MM.1S (cell line): ENCODE measurements around the gene PRODH.
"Not testable (repeated sequence)": the region's sequence is repeated elsewhere in the genome, so short reads cannot be mapped to it uniquely, and the experiment has no call there.

Experiments used
- EZH2phosphoT487 ChIP-seq: fragments of 300-600 bp; sonication (generic); IDR thresholded peaks from 2 replicates; pipeline ENCODE4 v1.6.1; 2018; ENCODE audit warnings: antibody characterized with exemption, low read length
- TF ChIP-seq, protein P1 (sequence below): fragments of 300-600 bp; sonication (generic); IDR thresholded peaks from 2 replicates; pipeline ENCODE4 v1.5.1; 2016; ENCODE audit warnings: antibody characterized with exemption, low read length, mixed read lengths

DNA sequence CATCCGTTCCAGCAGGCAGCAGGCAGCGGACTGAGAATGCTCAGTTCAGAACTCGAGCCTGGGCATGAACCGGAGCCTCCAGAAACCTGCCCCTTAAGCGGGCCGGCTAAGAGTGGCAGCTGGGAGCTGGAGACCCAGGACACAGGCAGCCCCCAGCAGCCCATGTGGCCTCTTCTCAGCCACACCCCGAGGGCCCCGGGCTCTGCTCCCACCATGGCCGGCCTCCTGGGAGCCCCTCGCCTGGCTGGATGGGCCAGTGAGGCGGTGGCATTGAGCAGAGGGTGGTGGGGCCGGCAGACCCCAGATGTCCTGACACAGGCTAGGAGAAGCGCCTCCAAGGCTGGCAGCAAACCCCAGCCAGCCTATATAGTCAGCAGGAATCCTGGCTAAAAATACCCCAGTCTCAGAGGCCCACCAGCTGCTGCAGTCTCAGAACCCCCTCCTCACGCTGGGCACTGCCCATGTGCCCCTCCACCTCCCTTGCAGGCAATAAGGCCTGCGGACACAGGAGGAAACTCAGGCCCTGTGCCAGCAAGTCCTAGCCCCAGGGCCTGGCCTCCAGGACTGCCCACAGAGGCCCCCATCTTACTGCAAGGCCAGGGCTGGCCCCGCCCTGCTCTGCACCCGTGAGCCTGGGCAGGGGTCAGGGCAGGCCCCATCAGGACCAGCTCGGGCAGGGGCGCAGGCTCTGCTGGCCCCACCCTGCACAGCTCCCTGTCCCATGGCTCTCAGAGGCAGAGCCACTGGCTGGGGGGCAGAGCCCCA, 28.6 kb upstream of the PRODH start:
- TF ChIP-seq, protein P1, sequence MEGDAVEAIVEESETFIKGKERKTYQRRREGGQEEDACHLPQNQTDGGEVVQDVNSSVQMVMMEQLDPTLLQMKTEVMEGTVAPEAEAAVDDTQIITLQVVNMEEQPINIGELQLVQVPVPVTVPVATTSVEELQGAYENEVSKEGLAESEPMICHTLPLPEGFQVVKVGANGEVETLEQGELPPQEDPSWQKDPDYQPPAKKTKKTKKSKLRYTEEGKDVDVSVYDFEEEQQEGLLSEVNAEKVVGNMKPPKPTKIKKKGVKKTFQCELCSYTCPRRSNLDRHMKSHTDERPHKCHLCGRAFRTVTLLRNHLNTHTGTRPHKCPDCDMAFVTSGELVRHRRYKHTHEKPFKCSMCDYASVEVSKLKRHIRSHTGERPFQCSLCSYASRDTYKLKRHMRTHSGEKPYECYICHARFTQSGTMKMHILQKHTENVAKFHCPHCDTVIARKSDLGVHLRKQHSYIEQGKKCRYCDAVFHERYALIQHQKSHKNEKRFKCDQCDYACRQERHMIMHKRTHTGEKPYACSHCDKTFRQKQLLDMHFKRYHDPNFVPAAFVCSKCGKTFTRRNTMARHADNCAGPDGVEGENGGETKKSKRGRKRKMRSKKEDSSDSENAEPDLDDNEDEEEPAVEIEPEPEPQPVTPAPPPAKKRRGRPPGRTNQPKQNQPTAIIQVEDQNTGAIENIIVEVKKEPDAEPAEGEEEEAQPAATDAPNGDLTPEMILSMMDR, result not testable (repeated sequence)
- TF ChIP-seq EZH2phosphoT487, result not testable (repeated sequence)
